ENCODE measurements around the gene BCLAF3. TPM values are rescaled to one million over a fixed set of nuclear protein-coding genes. Genes with fewer than 3 reads are reported as not detected.

Gene BCLAF3
- total RNA-seq, 2 experiments from 2014 or later = 2.7 to 3.7 TPM

GRCh38 chrX:19991350-19991718 lies 473 bp upstream of the BCLAF3 start:
- Mint-ChIP-seq H3K4me1 (peaks cover 7% of the 10 kb centered on the region), H3K27ac (peak overlapping the region; percentile 91), H3K9me3 (no peaks in the 10 kb centered on the region), H3K36me3 (no peaks in the 10 kb centered on the region), H3K4me3 (peak overlapping the region; percentile 88), H3K27me3 (no peaks in the 10 kb centered on the region)
- DNase-seq = peak; percentile 1

GRCh38 chrX:19990151-19990555 lies 708 bp downstream of the BCLAF3 start:
- H3K4me1 Mint-ChIP-seq = peaks cover 7% of the 10 kb centered on the region
- H3K4me3 Mint-ChIP-seq = peak overlapping the region; percentile 91
- no peak for DNase-seq
- H3K27ac Mint-ChIP-seq = peak overlapping the region; percentile 73
- H3K27me3 Mint-ChIP-seq = no peaks in the 10 kb centered on the region
- no peaks in the 10 kb centered on the region for H3K36me3 Mint-ChIP-seq
- H3K9me3 Mint-ChIP-seq = no peaks in the 10 kb centered on the region

- Mint-ChIP-seq H3K9me3 (no peaks in the 10 kb centered on the region), H3K36me3 (no peaks in the 10 kb centered on the region), H3K4me3 (no peak overlapping the region), H3K27ac (no peak overlapping the region), H3K27me3 (no peaks in the 10 kb centered on the region), H3K4me1 (peaks cover 7% of the 10 kb centered on the region)
- DNase-seq = no peak
Measured at GRCh38 chrX:19987856-19988255, 3.0 kb downstream of the BCLAF3 start.

GRCh38 chrX:19986531-19986930 lies 4.3 kb downstream of the BCLAF3 start:
- peaks cover 6% of the 10 kb centered on the region for H3K4me1 Mint-ChIP-seq
- H3K27ac Mint-ChIP-seq = no peak overlapping the region
- H3K36me3 Mint-ChIP-seq = peaks cover 2% of the 10 kb centered on the region
- H3K27me3 Mint-ChIP-seq = no peaks in the 10 kb centered on the region
- H3K4me3 Mint-ChIP-seq = no peak overlapping the region
- no peaks in the 10 kb centered on the region for H3K9me3 Mint-ChIP-seq
- DNase-seq = no peak

- Mint-ChIP-seq H3K27ac (no peak overlapping the region), H3K27me3 (no peaks in the 10 kb centered on the region), H3K9me3 (peaks cover 3% of the 10 kb centered on the region), H3K4me3 (no peak overlapping the region), H3K36me3 (peaks cover 15% of the 10 kb centered on the region), H3K4me1 (peaks cover 8% of the 10 kb centered on the region)
- no peak for DNase-seq
Measured at GRCh38 chrX:19981947-19982346, 8.9 kb downstream of the BCLAF3 start.

- Mint-ChIP-seq H3K9me3 (peaks cover 7% of the 10 kb centered on the region), H3K27ac (no peak overlapping the region), H3K36me3 (peaks cover 18% of the 10 kb centered on the region), H3K4me3 (no peak overlapping the region), H3K27me3 (no peaks in the 10 kb centered on the region), H3K4me1 (peaks cover 16% of the 10 kb centered on the region)
- no peak for DNase-seq
Measured at GRCh38 chrX:19975845-19976244, 15.0 kb downstream of the BCLAF3 start.

GRCh38 chrX:19972984-19973383 lies 17.9 kb downstream of the BCLAF3 start:
- Mint-ChIP-seq H3K36me3 (peaks cover 13% of the 10 kb centered on the region), H3K27ac (no peak overlapping the region), H3K4me3 (no peak overlapping the region), H3K27me3 (no peaks in the 10 kb centered on the region), H3K9me3 (peaks cover 5% of the 10 kb centered on the region), H3K4me1 (peaks cover 14% of the 10 kb centered on the region)
- DNase-seq = no peak

GRCh38 chrX:19968276-19968675 lies 22.6 kb downstream of the BCLAF3 start:
- Mint-ChIP-seq H3K27me3 (no peaks in the 10 kb centered on the region), H3K4me3 (no peak overlapping the region), H3K27ac (no peak overlapping the region), H3K4me1 (peaks cover 15% of the 10 kb centered on the region), H3K9me3 (no peaks in the 10 kb centered on the region), H3K36me3 (peaks cover 11% of the 10 kb centered on the region)
- no peak for DNase-seq

GRCh38 chrX:19966056-19966455 lies 24.8 kb downstream of the BCLAF3 start:
- no peak for DNase-seq
- Mint-ChIP-seq H3K4me3 (no peak overlapping the region), H3K36me3 (peaks cover 13% of the 10 kb centered on the region), H3K9me3 (no peaks in the 10 kb centered on the region), H3K4me1 (peaks cover 10% of the 10 kb centered on the region), H3K27ac (no peak overlapping the region), H3K27me3 (no peaks in the 10 kb centered on the region)

GRCh38 chrX:19964017-19964710 lies 26.7 kb downstream of the BCLAF3 start:
- H3K4me3 Mint-ChIP-seq = no peak overlapping the region
- DNase-seq = peak; percentile 30
- H3K27me3 Mint-ChIP-seq = no peaks in the 10 kb centered on the region
- H3K36me3 Mint-ChIP-seq = peaks cover 13% of the 10 kb centered on the region
- H3K9me3 Mint-ChIP-seq = no peaks in the 10 kb centered on the region
- H3K27ac Mint-ChIP-seq = no peak overlapping the region
- peaks cover 13% of the 10 kb centered on the region for H3K4me1 Mint-ChIP-seq

GRCh38 chrX:19960913-19961312 lies 29.9 kb downstream of the BCLAF3 start:
- H3K27me3 Mint-ChIP-seq = no peaks in the 10 kb centered on the region
- no peak overlapping the region for H3K4me3 Mint-ChIP-seq
- no peak overlapping the region for H3K27ac Mint-ChIP-seq
- H3K9me3 Mint-ChIP-seq = no peaks in the 10 kb centered on the region
- no peak for DNase-seq
- H3K4me1 Mint-ChIP-seq = peaks cover 13% of the 10 kb centered on the region
- peaks cover 15% of the 10 kb centered on the region for H3K36me3 Mint-ChIP-seq

GRCh38 chrX:19958552-19959486 lies 32.0 kb downstream of the BCLAF3 start:
- peaks cover 4% of the 10 kb centered on the region for H3K4me1 Mint-ChIP-seq
- no peak for DNase-seq
- H3K27me3 Mint-ChIP-seq = no peaks in the 10 kb centered on the region
- peaks cover 6% of the 10 kb centered on the region for H3K36me3 Mint-ChIP-seq
- H3K4me3 Mint-ChIP-seq = no peak overlapping the region
- no peak overlapping the region for H3K27ac Mint-ChIP-seq
- no peaks in the 10 kb centered on the region for H3K9me3 Mint-ChIP-seq

- H3K4me3 Mint-ChIP-seq = no peak overlapping the region
- H3K9me3 Mint-ChIP-seq = no peaks in the 10 kb centered on the region
- H3K36me3 Mint-ChIP-seq = peaks cover 2% of the 10 kb centered on the region
- DNase-seq = no peak
- no peaks in the 10 kb centered on the region for H3K27me3 Mint-ChIP-seq
- H3K27ac Mint-ChIP-seq = no peak overlapping the region
- peaks cover 4% of the 10 kb centered on the region for H3K4me1 Mint-ChIP-seq
Measured at GRCh38 chrX:19956923-19957322, 33.9 kb downstream of the BCLAF3 start.

- no peak for DNase-seq
- no peak overlapping the region for H3K4me3 Mint-ChIP-seq
- H3K4me1 Mint-ChIP-seq = peaks cover 4% of the 10 kb centered on the region
Measured at GRCh38 chrX:19956306-19956705, 34.6 kb downstream of the BCLAF3 start.

GRCh38 chrX:19955306-19955705 lies 35.6 kb downstream of the BCLAF3 start:
- DNase-seq = no peak
- Mint-ChIP-seq H3K27me3 (no peaks in the 10 kb centered on the region), H3K4me3 (no peak overlapping the region), H3K9me3 (no peaks in the 10 kb centered on the region), H3K27ac (no peak overlapping the region), H3K36me3 (peaks cover 2% of the 10 kb centered on the region), H3K4me1 (no peaks in the 10 kb centered on the region)

More at GRCh38 chrX:19956306-19956705, 34.6 kb downstream of the BCLAF3 start:
- H3K9me3 Mint-ChIP-seq = no peaks in the 10 kb centered on the region
- H3K27me3 Mint-ChIP-seq = no peaks in the 10 kb centered on the region
- H3K36me3 Mint-ChIP-seq = peaks cover 2% of the 10 kb centered on the region
- no peak overlapping the region for H3K27ac Mint-ChIP-seq

Data from activated naive CD8-positive, alpha-beta T cell treated with anti-CD3 and anti-CD28 coated beads for 36 hours (primary cell).